ENCODE results near the gene HDAC9.

HDAC9 gene

DNA sequence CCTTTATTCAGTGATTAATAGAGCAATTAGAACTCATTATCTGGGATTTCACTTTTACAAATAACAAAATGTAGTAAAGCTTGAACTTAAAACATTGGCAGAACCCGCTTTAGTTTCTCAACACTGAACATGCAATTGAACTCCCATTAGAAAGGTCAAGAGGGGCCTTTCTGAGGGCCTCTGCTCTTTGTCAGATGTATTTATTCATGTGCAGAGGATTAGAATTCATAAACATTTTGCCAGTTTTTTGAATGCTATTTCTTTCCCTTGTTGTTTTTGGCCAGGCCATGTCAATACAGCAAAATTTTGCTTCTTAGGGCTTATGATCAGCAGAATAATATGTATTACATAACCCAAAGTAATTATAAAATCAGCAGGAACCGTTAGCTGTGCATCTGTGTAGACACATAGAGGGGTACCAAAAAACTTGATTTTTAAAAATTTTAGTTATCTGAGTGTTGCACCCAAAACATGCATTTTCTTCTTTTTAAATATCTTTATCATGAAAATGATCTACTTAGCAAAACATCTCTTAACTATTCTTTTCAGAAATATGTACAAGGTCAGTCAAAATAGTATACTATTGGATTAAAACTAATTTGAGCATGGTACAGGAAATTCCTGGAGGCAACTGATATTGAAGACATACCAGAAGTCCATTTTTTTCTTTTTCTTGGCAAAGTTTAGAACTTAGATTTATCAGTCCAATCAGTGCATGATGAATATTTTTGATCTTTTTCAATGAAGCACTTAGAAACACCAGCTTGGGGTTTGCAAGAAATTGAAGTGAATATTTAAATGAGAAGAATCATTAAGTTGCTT is 444.4 kb downstream of the HDAC9 start:
- H3K4me3 ChIP-seq (ENCODE audit: low read depth, low read length): no peak overlapping the region
- TF ChIP-seq, protein P1, sequence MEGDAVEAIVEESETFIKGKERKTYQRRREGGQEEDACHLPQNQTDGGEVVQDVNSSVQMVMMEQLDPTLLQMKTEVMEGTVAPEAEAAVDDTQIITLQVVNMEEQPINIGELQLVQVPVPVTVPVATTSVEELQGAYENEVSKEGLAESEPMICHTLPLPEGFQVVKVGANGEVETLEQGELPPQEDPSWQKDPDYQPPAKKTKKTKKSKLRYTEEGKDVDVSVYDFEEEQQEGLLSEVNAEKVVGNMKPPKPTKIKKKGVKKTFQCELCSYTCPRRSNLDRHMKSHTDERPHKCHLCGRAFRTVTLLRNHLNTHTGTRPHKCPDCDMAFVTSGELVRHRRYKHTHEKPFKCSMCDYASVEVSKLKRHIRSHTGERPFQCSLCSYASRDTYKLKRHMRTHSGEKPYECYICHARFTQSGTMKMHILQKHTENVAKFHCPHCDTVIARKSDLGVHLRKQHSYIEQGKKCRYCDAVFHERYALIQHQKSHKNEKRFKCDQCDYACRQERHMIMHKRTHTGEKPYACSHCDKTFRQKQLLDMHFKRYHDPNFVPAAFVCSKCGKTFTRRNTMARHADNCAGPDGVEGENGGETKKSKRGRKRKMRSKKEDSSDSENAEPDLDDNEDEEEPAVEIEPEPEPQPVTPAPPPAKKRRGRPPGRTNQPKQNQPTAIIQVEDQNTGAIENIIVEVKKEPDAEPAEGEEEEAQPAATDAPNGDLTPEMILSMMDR (IDR thresholded peaks at IDR 0.05; ENCODE audit: low read depth, low read length): no peak

DNA sequence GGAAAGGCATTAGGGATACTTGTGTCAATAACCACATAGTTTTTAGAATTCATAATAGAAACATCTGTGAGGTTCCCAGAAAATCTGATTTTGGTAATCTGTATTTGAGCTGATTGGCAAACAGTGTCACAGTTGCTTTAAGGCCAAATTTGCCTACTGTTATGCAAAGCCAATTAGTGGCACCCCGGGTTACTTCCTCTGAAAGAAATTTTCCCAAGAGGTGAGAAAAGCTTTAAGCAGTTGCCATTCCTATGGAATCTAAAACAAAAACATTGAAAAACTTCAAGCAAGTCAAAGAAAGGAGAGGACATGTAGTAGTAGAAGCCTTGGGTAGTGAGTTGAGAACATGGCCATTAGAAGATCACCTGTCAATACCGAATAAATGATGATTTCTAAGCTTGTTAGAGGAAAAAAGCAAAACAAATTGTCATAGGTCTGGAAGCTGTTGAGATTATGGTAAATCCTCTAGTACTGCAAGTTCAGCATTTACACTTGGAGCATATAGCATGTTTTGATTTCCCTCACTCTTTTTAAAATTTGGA is 445.1 kb downstream of the HDAC9 start:
- TF ChIP-seq, protein P1 (IDR thresholded peaks at IDR 0.05; ENCODE audit: low read depth, low read length): no peak
- H3K4me3 ChIP-seq (ENCODE audit: low read depth, low read length): no peak overlapping the region

DNA sequence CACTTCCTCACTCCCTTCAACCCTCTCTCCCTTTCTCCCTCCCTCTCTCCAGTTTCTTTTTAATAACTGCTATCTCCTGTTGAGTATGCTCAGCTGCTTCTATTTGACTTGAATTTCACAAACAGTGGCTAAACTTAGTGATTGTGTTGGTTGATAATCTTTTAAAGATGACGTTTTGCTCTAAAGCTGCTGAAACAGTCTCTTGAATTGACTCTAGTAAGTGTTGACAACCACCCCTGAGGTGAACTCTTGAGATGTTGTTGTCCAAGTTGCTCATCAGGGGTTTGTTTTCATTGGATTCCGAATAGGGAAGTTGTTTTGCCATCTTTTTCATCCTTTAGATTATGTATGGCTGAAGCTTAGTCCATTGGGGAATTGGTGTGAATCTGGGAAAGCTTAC is 445.7 kb downstream of the HDAC9 start:
- no peak overlapping the region for H3K4me3 ChIP-seq (ENCODE audit: low read depth, low read length)
- TF ChIP-seq, protein P1 (IDR thresholded peaks at IDR 0.05; ENCODE audit: low read depth, low read length): no peak

DNA sequence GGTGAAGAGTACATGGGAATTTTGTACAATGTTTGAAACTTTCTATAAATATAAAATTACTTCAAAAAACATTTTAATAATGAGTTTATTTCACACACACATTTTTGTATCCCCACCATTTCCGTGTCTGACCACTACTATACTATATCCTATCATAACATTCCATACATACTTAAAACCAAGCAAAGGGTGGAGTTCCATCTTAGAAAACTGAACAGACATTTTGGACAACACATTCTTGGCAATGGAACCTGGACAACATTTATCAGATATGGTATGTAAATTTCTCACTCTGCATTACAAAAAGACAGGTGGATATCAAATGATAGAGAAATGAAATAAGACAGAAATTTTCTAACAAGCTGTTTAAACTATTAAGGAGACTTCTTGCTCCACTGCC is 453.0 kb downstream of the HDAC9 start:
- no peak overlapping the region for H3K4me3 ChIP-seq (ENCODE audit: low read depth, low read length)
- TF ChIP-seq, protein P1 (IDR thresholded peaks at IDR 0.05; ENCODE audit: low read depth, low read length): no peak

DNA sequence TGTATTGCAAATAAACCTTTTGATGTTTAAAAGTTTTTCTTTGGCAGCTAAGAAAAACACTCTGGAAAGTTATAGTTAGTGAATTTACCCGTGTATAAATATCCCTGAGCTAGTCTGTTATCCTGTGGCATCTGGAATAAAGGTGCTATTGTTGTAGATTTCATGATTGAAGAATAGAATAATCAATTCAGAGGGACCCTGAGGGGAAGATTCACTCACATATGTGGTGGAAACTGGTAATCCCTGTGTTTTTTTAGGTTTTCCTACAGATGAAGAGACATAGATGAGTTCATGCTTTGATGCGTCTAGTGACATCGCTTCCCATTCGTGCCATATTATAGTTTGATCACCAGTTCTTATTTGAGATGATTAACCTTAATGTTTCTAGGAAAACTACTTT is 457.3 kb downstream of the HDAC9 start:
- TF ChIP-seq, protein P1 (IDR thresholded peaks at IDR 0.05; ENCODE audit: low read depth, low read length): no peak

DNA sequence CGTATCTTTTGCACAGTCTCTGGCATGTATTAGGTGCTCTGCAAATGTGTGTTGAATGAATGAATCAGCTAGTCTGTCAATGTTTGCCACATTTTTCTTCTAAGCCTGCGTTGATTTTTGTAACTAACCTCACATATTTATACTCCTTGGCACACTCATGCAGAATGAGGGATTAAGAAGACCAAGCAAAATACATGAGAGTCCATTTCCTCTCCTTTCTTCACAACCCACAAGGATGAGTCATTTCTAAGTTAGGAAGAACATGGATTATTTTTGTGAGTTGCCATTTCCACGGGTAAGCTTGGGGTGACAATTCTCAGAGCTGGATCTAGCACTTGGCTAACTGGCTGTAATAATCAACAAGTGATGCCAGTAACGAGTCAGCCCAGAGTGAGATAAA is 463.1 kb downstream of the HDAC9 start:
- TF ChIP-seq, protein P1 (IDR thresholded peaks at IDR 0.05; ENCODE audit: low read depth, low read length): no peak
- no peak overlapping the region for H3K4me3 ChIP-seq (ENCODE audit: low read depth, low read length)

More for the DNA sequence above, 457.3 kb downstream of the HDAC9 start:
- no peak overlapping the region for H3K4me3 ChIP-seq (ENCODE audit: low read depth, low read length)

DNA sequence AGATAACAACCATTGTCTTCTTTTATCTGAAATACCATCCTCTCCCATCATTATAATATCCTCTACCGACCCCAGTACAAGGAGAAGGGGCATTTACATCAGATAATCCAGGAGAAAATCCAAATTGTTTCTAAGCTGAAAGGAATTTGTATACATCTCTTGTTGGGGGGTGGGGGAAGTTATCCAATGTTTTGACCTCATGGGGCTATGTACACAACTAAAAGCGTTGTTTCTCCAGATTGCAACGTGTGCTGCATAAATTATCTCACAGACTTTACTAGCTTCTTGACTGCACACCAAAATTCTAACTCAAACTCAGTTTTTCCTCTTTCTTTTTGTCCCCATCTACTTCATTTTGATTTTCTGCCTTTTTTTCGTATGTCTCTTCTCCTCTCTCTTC is 465.2 kb downstream of the HDAC9 start:
- TF ChIP-seq, protein P1 (IDR thresholded peaks at IDR 0.05; ENCODE audit: low read depth, low read length): no peak
- H3K4me3 ChIP-seq (ENCODE audit: low read depth, low read length): no peak overlapping the region
